OCI-M1 (cell line): Measurements from ENCODE around the gene ZDHHC11.
"Not testable (repeated sequence)": the region's sequence is repeated elsewhere in the genome, so short reads cannot be mapped to it uniquely, and the experiment has no call there.

Experiments
- DNase-seq: peaks from one replicate; lab custom pipeline; 2025; lab: John Stamatoyannopoulos, UW

Gene ZDHHC11

GRCh38 chr5:880816-881550, 30.2 kb upstream of the ZDHHC11 start:
- DNase-seq, result no peak

GRCh38 chr5:878677-879076, 27.9 kb upstream of the ZDHHC11 start:
- DNase-seq, result not testable (repeated sequence)

GRCh38 chr5:878125-878524, 27.3 kb upstream of the ZDHHC11 start:
- no peak for DNase-seq

GRCh38 chr5:876398-877365, 25.9 kb upstream of the ZDHHC11 start:
- DNase-seq, result no peak

DNA sequence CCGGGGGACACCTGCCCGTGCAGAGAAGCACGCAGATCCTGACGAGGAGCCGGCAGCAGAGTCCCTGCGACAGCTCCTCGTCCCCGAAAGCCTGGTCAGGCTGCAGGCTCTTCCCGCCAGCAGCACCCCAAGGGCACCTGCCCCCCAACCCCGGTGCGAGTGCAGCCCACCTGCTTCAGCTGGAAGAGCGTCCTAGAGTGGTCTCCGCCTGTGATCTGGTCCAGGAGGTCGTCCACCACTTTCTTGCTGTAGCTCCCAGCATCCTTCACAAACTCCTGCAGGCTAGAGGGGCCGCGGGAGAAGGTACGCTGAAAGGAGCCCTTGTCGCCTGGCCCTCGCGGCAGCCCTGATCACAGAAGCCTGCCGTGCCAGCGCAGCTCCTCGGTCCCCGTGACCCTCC, 25.1 kb upstream of the ZDHHC11 start:
- DNase-seq, result no peak

DNA sequence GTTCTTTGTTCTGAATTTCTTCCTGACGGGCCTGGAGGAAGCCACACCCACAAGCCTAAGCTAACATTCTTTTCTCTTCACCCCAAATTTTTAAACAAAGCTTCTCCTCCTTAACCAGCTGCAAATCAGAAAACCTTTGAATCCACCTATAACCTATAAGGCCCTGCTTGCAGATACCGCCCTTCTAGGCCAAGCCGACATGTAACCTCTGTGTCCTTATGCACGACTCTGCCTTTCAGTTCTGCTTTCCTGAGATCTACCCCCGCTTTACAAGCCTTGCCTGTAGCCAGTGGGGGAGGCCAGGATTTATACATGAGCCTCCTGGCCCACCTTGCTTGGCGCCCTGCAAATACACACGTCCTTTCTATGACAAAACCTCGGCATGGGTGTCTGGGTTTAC, 22.5 kb upstream of the ZDHHC11 start:
- no peak for DNase-seq

DNA sequence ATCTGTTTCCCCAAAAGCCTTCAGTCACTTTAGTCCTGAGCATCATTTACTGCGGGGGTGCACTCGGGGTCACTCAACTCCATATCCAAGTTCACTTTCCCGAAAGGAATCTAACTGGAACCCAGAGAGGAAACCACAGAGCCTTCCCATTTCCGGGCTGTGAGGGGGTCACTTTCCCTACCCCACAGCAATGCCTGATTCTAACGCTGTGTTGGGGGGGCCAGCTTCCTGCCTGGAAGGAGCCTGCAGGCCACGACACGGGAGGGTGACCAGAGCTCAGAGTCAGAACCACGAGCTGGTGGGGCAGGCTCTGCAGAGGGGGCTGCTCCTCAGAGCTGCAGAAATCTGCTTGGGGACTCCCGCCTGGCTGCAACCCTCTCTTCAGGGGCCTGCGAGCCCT, 21.5 kb upstream of the ZDHHC11 start:
- no peak for DNase-seq

GRCh38 chr5:871596-872298, 21.0 kb upstream of the ZDHHC11 start:
- no peak for DNase-seq

DNA sequence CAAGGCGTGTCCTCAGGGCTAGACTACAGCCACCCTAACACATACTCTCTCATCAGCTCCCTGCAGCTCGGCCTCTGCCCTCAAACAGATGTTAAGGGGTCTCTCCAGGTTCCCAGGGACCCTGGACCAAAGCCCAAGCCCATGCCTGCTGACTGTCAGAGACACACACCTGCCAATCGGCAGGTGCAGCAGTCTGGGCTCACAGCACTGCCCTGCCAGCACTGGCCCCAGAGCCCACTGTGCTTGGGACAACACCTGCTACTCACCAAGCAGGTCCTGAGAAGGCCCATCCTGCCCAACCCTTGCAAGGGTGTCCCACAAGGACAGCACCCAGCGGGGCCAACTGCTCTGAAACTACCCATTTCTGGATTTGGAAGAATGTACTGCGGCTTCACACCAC, 20.2 kb upstream of the ZDHHC11 start:
- DNase-seq, result no peak

DNA sequence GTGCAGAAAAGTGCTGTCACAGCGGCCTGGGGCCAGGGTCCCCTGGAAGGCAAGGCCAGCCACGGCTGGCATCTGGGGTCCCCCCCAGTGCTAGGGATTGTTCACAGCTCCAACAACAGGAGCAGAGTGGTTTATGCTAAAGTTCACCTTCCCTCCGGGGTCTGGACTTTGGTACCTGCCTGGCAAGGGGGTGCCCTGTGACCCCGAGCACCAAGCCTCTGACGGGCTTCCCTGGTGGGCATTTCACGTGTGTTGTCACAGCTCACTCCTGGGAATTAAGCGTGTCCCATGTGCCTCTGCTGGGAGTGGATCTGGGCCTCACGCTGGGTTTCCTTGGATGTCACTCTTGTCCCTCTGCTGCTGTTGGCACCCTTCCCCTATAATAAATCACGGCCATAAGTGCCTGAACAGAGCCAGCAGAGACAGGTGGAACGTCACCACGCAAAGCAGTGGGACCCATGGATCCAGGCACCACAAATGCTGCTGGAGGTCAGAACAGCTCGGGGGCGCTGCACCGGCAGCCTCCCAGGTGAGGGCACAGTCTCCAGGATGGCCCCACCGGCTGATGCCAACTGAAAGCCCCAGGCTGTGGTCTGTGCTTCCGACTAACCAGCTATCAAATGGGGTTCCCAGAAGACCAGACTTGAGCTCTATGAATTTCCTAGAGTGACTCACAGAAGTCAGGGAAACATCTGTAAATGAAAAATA, 17.8 kb upstream of the ZDHHC11 start:
- no peak for DNase-seq

- no peak for DNase-seq
These were observed 16.6 kb upstream of the ZDHHC11 start for GRCh38 chr5:867300-867870.

DNA sequence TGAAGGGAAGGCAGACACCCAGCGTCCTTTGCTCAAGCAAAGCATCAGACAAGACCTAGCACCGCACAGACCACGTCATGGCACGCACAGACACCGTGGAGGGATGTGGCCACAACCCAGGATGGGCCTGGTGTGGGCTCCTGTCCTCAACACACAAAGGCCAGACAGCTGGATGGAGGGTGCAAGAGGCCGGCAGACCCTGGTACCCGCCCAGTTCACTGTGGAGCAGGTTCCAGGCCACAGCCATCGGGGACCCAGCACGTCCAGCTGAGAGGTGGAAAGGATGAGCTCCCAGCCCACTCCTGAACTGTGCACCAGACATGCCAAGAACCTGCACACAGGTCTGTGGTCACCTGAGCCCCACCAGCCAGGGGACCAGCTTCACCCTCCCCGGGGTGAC, 15.0 kb upstream of the ZDHHC11 start:
- DNase-seq, result no peak

- no peak for DNase-seq
These were observed 14.4 kb upstream of the ZDHHC11 start for GRCh38 chr5:865168-865521.

- no peak for DNase-seq
These were observed 13.8 kb upstream of the ZDHHC11 start for GRCh38 chr5:864492-865167.

GRCh38 chr5:863244-863805, 12.5 kb upstream of the ZDHHC11 start:
- DNase-seq, result no peak

DNA sequence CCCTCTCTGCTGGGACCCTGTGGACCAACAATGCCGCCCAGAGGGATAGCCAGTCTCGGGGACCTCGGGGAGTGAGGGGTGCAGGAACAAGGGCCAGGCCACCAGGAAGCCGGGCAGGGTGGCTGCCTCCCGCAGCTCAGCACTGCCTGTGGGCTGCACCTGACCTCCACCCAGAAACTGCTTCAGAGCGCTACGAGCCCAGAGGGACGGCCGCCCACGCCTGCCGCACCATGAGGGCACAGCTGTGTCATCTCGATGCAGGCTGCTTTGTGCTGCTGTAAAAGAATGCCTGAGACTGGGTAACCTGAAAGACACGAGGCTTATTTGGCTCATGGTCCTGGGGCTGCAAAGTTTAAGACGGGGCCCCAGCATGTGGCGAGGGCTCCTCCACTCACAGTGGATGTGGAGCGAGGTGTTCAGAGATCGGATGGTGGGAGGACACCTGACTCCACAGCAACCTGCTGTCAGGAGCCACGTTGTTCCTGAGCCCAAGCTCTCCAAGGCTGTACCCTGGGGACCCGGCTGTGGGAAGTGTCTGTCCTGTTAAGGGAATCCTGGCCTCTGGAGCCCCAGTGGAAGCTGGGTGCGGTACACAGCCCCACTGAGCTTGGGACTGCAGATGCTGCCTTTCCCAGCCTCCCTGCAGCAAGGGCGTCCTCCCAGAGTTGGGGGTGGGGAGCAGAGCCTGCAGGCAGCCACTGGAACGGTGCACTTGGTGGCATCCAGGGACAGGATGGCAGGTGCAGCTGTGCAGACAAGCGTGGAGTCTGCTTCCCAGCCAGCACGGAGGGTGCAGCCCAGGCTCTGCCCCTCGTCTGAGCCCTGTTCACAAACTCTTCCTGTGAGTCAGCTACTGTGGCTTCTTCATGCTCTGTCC, 11.8 kb upstream of the ZDHHC11 start:
- no peak for DNase-seq

DNA sequence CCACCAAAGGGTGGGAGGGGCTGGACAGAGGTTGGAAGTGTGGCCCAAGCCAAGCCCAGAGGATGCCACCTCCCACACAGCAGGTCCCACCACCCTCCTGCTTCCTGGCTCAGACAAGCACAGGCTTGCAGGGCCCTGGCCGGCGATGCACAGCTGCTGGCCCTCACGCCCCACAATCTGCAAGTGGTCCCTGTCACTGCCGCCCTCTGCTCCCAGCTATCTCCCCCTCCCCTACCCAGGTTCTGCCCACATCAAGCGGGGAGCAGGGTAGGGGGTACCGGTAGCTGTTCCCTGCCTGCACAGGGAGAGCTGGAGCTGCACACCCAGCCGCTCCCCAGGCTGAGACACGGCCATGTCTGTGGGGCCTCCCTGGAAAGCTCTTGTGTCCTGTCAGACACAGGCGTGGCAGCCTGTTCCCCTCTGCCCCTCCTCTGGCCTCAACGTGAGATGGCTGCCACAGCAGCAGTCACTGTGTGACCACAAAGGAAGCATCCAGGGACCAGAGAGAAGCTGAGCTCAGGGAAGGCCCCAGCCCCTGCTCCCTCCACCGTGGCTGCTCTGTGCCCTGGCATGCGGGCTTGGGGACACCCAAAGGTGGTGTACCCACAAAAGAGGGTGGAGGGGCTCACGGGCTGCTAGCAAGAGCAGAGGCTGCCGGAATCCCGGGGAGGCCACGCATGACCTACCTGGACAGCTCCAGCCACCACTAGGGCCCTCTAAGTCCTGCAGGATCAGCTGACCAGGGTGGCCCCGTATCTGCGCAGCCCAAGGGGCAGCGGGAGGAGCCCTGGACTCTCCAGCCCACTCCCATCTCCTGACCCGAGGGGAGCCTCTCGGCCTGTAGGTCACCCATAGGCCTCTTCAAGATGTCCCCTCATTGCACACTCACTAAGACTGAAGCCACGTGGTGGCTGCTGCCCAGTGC, 10.9 kb upstream of the ZDHHC11 start:
- DNase-seq, result no peak

- no peak for DNase-seq
These were observed 9.8 kb upstream of the ZDHHC11 start for GRCh38 chr5:860506-861150.
